Panc1 (cell line): ENCODE data around the gene VAT1L. TPM values are rescaled to one million over a fixed set of nuclear protein-coding genes. Genes with fewer than 3 reads are reported as not detected.

ENCODE experiments used
- ATAC-seq: fragments of 200-7000 bp; cut with Tn5 transposase; 2 replicates; pipeline ENCODE4 v1.9.1; 2020; ENCODE audit warnings: mild to moderate bottlenecking, moderate library complexity
- BruUV-seq: library from RNA; stranded (reverse); fragments of 400-500 nt; replicated peaks from 2 replicates; lab custom pipeline; 2021; lab: Mats Ljungman, UMichigan
- CTCF ChIA-PET: fragments of 300-600 bp; sonication (Branson Sonifier 250); formaldehyde crosslinking; loops from one replicate; lab custom pipeline; 2022; ENCODE audit warnings: antibody characterized with exemption; lab: Charles Lee
- POLR2A ChIA-PET: fragments of 300-600 bp; sonication (Branson Sonifier 250); formaldehyde crosslinking; loops from one replicate; lab custom pipeline; 2022; ENCODE audit warnings: antibody characterized with exemption; lab: Charles Lee
- DNase-seq: peaks from one replicate; pipeline ENCODE4 v3.0.0-alpha.2; 2010; ENCODE audit warnings: low read depth, low spot score
- H3K27ac ChIP-seq: 2 replicates; pipeline ENCODE4 v1.5.1; 2011; ENCODE audit warnings: mild to moderate bottlenecking, low read length, inconsistent platforms
- H3K27me3 ChIP-seq: fragments of 200-500 bp; sonication (Bioruptor generic); 2 replicates; pipeline ENCODE4 v1.6.0; 2014; ENCODE audit warnings: low read length, inconsistent platforms; ENCODE audit not compliant: control insufficient read depth, insufficient read depth
- H3K36me3 ChIP-seq: fragments of 200-500 bp; sonication (Bioruptor generic); 2 replicates; pipeline ENCODE4 v1.5.1; 2014; ENCODE audit warnings: inconsistent platforms, mild to moderate bottlenecking, low read length, moderate library complexity; ENCODE audit not compliant: control insufficient read depth, insufficient read depth
- H3K4me1 ChIP-seq: 2 replicates; pipeline ENCODE4 v1.5.1; 2011; ENCODE audit warnings: inconsistent platforms, mild to moderate bottlenecking, low read length, moderate library complexity; ENCODE audit not compliant: control insufficient read depth, insufficient read depth
- H3K4me3 ChIP-seq, 2 experiments: 2 replicates each; pipeline ENCODE4 v1.5.1; 2011 to 2012; ENCODE audit warnings: low read depth in 2 of 2, low read length in 2 of 2, mild to moderate bottlenecking in 2 of 2, inconsistent platforms in 1 of 2, moderate library complexity in 1 of 2
- H3K9me3 ChIP-seq: fragments of 200-500 bp; sonication (Bioruptor generic); 2 replicates; pipeline ENCODE4 v1.5.1; 2014; ENCODE audit warnings: low read depth, mild to moderate bottlenecking, inconsistent platforms, low read length, moderate library complexity; ENCODE audit not compliant: control insufficient read depth, insufficient read depth
- CTCF ChIP-seq: fragments of 450-650 bp; IDR thresholded peaks from 2 replicates; pipeline ENCODE4 v1.5.1; 2017; ENCODE audit warnings: mild to moderate bottlenecking
- POLR2AphosphoS5 ChIP-seq: IDR thresholded peaks from 2 replicates; pipeline ENCODE4 v1.6.1; 2012; ENCODE audit warnings: mild to moderate bottlenecking, low read depth, low read length, moderate library complexity
- REST ChIP-seq, 2 experiments: IDR thresholded peaks; 2 replicates each; pipeline ENCODE4 v1.6.1; 2011 to 2012; ENCODE audit warnings: low read depth in 2 of 2, control low read depth in 1 of 2, low read length in 1 of 2, mild to moderate bottlenecking in 1 of 2, moderate library complexity in 1 of 2; ENCODE audit not compliant: insufficient read depth in 1 of 2
- SIN3A ChIP-seq: IDR thresholded peaks from 2 replicates; pipeline ENCODE4 v1.6.1; 2012; ENCODE audit warnings: low read depth, mild to moderate bottlenecking, low read length, moderate library complexity, borderline replicate concordance; ENCODE audit not compliant: insufficient read depth
- TCF7L2 ChIP-seq: IDR thresholded peaks from 2 replicates; pipeline ENCODE4 v1.6.1; 2011; ENCODE audit warnings: mild to moderate bottlenecking, low read depth, low read length, inconsistent platforms
- in situ Hi-C: cut with HindIII; loops from 2 replicates; pipeline ENCODE4 v1.10.0; 2016; ENCODE audit warnings: low sequenced_read_pairs, low pct_unique_long_range_greater_than_20kb
- intact Hi-C: fragments of 100-400 bp; cut with micrococcal nuclease; formaldehyde crosslinking; loops from one replicate; pipeline ENCODE4 v1.10.0; 2022; ENCODE audit not compliant: unreplicated experiment
- total RNA-seq: library from RNA; stranded (reverse); gene quantifications from one replicate; pipeline ENCODE4 v1.2.1, GENCODE V29; 2021; ENCODE audit not compliant: unreplicated experiment

The VAT1L gene
- total RNA-seq, 1 experiment from 2014 or later, result not detected

- no peak overlapping the region for H3K27ac ChIP-seq
- intact Hi-C loops (no loop called here), in situ Hi-C loops (no loop called here)
- BruUV-seq, result no TSS peak
- ChIA-PET POLR2A (no interaction called here), CTCF (no interaction called here)
- no peaks in the 10 kb centered on the region for H3K4me1 ChIP-seq
- ATAC-seq (no peak), DNase-seq (no peak)
- peaks cover 2% of the 10 kb centered on the region for H3K27me3 ChIP-seq
- H3K4me3 ChIP-seq, result no peak overlapping the region
- no peak for TF ChIP-seq SIN3A
- TF ChIP-seq TCF7L2, result no peak
- no peak for TF ChIP-seq POLR2AphosphoS5
- TF ChIP-seq CTCF, result no peak
- TF ChIP-seq REST (IDR thresholded peaks at IDR 0.05; ENCODE audit: insufficient read depth in 1 of 2, low read depth in 2 of 2, low read length in 1 of 2), result no peak
- no peaks in the 10 kb centered on the region for H3K36me3 ChIP-seq
- no peaks in the 10 kb centered on the region for H3K9me3 ChIP-seq
Measured at GRCh38 chr16:77960766-77961165, 172.4 kb downstream of the VAT1L start.

GRCh38 chr16:77961814-77962213 lies 173.4 kb downstream of the VAT1L start:
- intact Hi-C loops, result no loop called here
- H3K27me3 ChIP-seq, result peaks cover 2% of the 10 kb centered on the region
- POLR2A ChIA-PET, result no interaction called here

GRCh38 chr16:77962689-77963088 lies 174.3 kb downstream of the VAT1L start:
- CTCF ChIA-PET, result interaction anchor here (0.6 kb wide), 1 partner anchor 18 kb away, joined by 3 read pairs; no protein-coding TSS in a partner anchor
- intact Hi-C loops (no loop called here), in situ Hi-C loops (no loop called here)
- no peak overlapping the region for H3K27ac ChIP-seq
- H3K27me3 ChIP-seq, result peaks cover 2% of the 10 kb centered on the region
- no TSS peak for BruUV-seq
- no peaks in the 10 kb centered on the region for H3K9me3 ChIP-seq
- DNase-seq (no peak), ATAC-seq (no peak)
- H3K36me3 ChIP-seq, result no peaks in the 10 kb centered on the region
- POLR2A ChIA-PET, result no interaction called here
- TF ChIP-seq CTCF, result no peak
- no peak for TF ChIP-seq SIN3A
- TF ChIP-seq POLR2AphosphoS5, result no peak
- no peak for TF ChIP-seq TCF7L2
- TF ChIP-seq REST (IDR thresholded peaks at IDR 0.05; ENCODE audit: insufficient read depth in 1 of 2, low read depth in 2 of 2, low read length in 1 of 2), result no peak
- no peaks in the 10 kb centered on the region for H3K4me1 ChIP-seq
- no peak overlapping the region for H3K4me3 ChIP-seq

More at GRCh38 chr16:77961814-77962213, 173.4 kb downstream of the VAT1L start:
- TF ChIP-seq SIN3A (no peak), TCF7L2 (no peak)
- Histone ChIP-seq H3K9me3 (no peaks in the 10 kb centered on the region), H3K27ac (no peak overlapping the region), H3K4me1 (no peaks in the 10 kb centered on the region), H3K36me3 (no peaks in the 10 kb centered on the region), H3K4me3 (no peak overlapping the region)
- CTCF ChIA-PET, result no interaction called here
- in situ Hi-C loops, result no loop called here
- DNase-seq (no peak), ATAC-seq (no peak)
- no TSS peak for BruUV-seq
